Measurements from ENCODE around the gene UPP1.
"Not testable (repeated sequence)": the region's sequence is repeated elsewhere in the genome, so short reads cannot be mapped to it uniquely, and the experiment has no call there.

Gene UPP1

GRCh38 chr7:48058990-48059389 is 30.1 kb upstream of the UPP1 start:
- Histone ChIP-seq H3K27ac (ENCODE audit: low read length) (no peak overlapping the region), H3K4me3 (ENCODE audit: low read depth in 1 of 2, low read length in 2 of 2) (no peak overlapping the region), H3K36me3 (ENCODE audit: control insufficient read depth in 1 of 2, insufficient read depth in 2 of 2, low read length in 2 of 2) (no peaks in the 10 kb centered on the region), H3K9me3 (ENCODE audit: control insufficient read depth in 1 of 2, low read length in 2 of 2) (no peaks in the 10 kb centered on the region), H3K27me3 (ENCODE audit: low read depth, low read length) (no peaks in the 10 kb centered on the region), H3K4me1 (ENCODE audit: control insufficient read depth in 1 of 2, insufficient read depth in 2 of 2, low read length in 2 of 2) (no peaks in the 10 kb centered on the region)

GRCh38 chr7:48059706-48060105 is 29.4 kb upstream of the UPP1 start:
- Histone ChIP-seq H3K27ac (ENCODE audit: low read length) (no peak overlapping the region), H3K27me3 (ENCODE audit: low read depth, low read length) (no peaks in the 10 kb centered on the region), H3K36me3 (ENCODE audit: control insufficient read depth in 1 of 2, insufficient read depth in 2 of 2, low read length in 2 of 2) (no peaks in the 10 kb centered on the region), H3K4me1 (ENCODE audit: control insufficient read depth in 1 of 2, insufficient read depth in 2 of 2, low read length in 2 of 2) (no peaks in the 10 kb centered on the region), H3K9me3 (ENCODE audit: control insufficient read depth in 1 of 2, low read length in 2 of 2) (no peaks in the 10 kb centered on the region), H3K4me3 (ENCODE audit: low read depth in 1 of 2, low read length in 2 of 2) (no peak overlapping the region)

GRCh38 chr7:48063985-48064384 is 25.1 kb upstream of the UPP1 start:
- no peaks in the 10 kb centered on the region for H3K9me3 ChIP-seq (ENCODE audit: control insufficient read depth in 1 of 2, low read length in 2 of 2)
- H3K4me1 ChIP-seq (ENCODE audit: control insufficient read depth in 1 of 2, insufficient read depth in 2 of 2, low read length in 2 of 2) = no peaks in the 10 kb centered on the region
- no peaks in the 10 kb centered on the region for H3K27me3 ChIP-seq (ENCODE audit: low read depth, low read length)
- H3K36me3 ChIP-seq (ENCODE audit: control insufficient read depth in 1 of 2, insufficient read depth in 2 of 2, low read length in 2 of 2) = no peaks in the 10 kb centered on the region
- no peak overlapping the region for H3K27ac ChIP-seq (ENCODE audit: low read length)
- no peak overlapping the region for H3K4me3 ChIP-seq (ENCODE audit: low read depth in 1 of 2, low read length in 2 of 2)

GRCh38 chr7:48067475-48067874 is 21.6 kb upstream of the UPP1 start:
- no peaks in the 10 kb centered on the region for H3K27me3 ChIP-seq (ENCODE audit: low read depth, low read length)
- H3K27ac ChIP-seq (ENCODE audit: low read length) = no peak overlapping the region
- H3K9me3 ChIP-seq (ENCODE audit: control insufficient read depth in 1 of 2, low read length in 2 of 2) = no peaks in the 10 kb centered on the region
- H3K4me3 ChIP-seq (ENCODE audit: low read depth in 1 of 2, low read length in 2 of 2) = no peak overlapping the region
- H3K36me3 ChIP-seq (ENCODE audit: control insufficient read depth in 1 of 2, insufficient read depth in 2 of 2, low read length in 2 of 2) = no peaks in the 10 kb centered on the region
- no peaks in the 10 kb centered on the region for H3K4me1 ChIP-seq (ENCODE audit: control insufficient read depth in 1 of 2, insufficient read depth in 2 of 2, low read length in 2 of 2)

GRCh38 chr7:48074204-48074654 is 14.8 kb upstream of the UPP1 start:
- Histone ChIP-seq H3K4me3 (ENCODE audit: low read depth in 1 of 2, low read length in 2 of 2) (no peak overlapping the region), H3K27ac (ENCODE audit: low read length) (no peak overlapping the region), H3K9me3 (ENCODE audit: control insufficient read depth in 1 of 2, low read length in 2 of 2) (no peaks in the 10 kb centered on the region), H3K27me3 (ENCODE audit: low read depth, low read length) (no peaks in the 10 kb centered on the region), H3K36me3 (ENCODE audit: control insufficient read depth in 1 of 2, insufficient read depth in 2 of 2, low read length in 2 of 2) (no peaks in the 10 kb centered on the region), H3K4me1 (ENCODE audit: control insufficient read depth in 1 of 2, insufficient read depth in 2 of 2, low read length in 2 of 2) (no peaks in the 10 kb centered on the region)

GRCh38 chr7:48077423-48077822 is 11.6 kb upstream of the UPP1 start:
- Histone ChIP-seq H3K27ac (ENCODE audit: low read length) (no peak overlapping the region), H3K36me3 (ENCODE audit: control insufficient read depth in 1 of 2, insufficient read depth in 2 of 2, low read length in 2 of 2) (no peaks in the 10 kb centered on the region), H3K4me3 (ENCODE audit: low read depth in 1 of 2, low read length in 2 of 2) (no peak overlapping the region), H3K27me3 (ENCODE audit: low read depth, low read length) (no peaks in the 10 kb centered on the region), H3K4me1 (ENCODE audit: control insufficient read depth in 1 of 2, insufficient read depth in 2 of 2, low read length in 2 of 2) (no peaks in the 10 kb centered on the region), H3K9me3 (ENCODE audit: control insufficient read depth in 1 of 2, low read length in 2 of 2) (no peaks in the 10 kb centered on the region)

GRCh38 chr7:48078470-48078869 is 10.6 kb upstream of the UPP1 start:
- no peaks in the 10 kb centered on the region for H3K9me3 ChIP-seq (ENCODE audit: control insufficient read depth in 1 of 2, low read length in 2 of 2)
- H3K4me1 ChIP-seq (ENCODE audit: control insufficient read depth in 1 of 2, insufficient read depth in 2 of 2, low read length in 2 of 2) = no peaks in the 10 kb centered on the region
- H3K4me3 ChIP-seq (ENCODE audit: low read depth in 1 of 2, low read length in 2 of 2) = no peak overlapping the region
- H3K36me3 ChIP-seq (ENCODE audit: control insufficient read depth in 1 of 2, insufficient read depth in 2 of 2, low read length in 2 of 2) = no peaks in the 10 kb centered on the region
- no peaks in the 10 kb centered on the region for H3K27me3 ChIP-seq (ENCODE audit: low read depth, low read length)
- H3K27ac ChIP-seq (ENCODE audit: low read length) = no peak overlapping the region

- H3K9me3 ChIP-seq (ENCODE audit: control insufficient read depth in 1 of 2, low read length in 2 of 2); H3K4me1 ChIP-seq (ENCODE audit: control insufficient read depth in 1 of 2, insufficient read depth in 2 of 2, low read length in 2 of 2); H3K36me3 ChIP-seq (ENCODE audit: control insufficient read depth in 1 of 2, insufficient read depth in 2 of 2, low read length in 2 of 2); H3K27me3 ChIP-seq (ENCODE audit: low read depth, low read length); H3K4me3 ChIP-seq (ENCODE audit: low read depth in 1 of 2, low read length in 2 of 2); H3K27ac ChIP-seq (ENCODE audit: low read length): not testable (repeated sequence)
Observed at GRCh38 chr7:48082378-48082777, 6.7 kb upstream of the UPP1 start.

GRCh38 chr7:48083114-48083830 is 5.8 kb upstream of the UPP1 start:
- no peaks in the 10 kb centered on the region for H3K36me3 ChIP-seq (ENCODE audit: control insufficient read depth in 1 of 2, insufficient read depth in 2 of 2, low read length in 2 of 2)
- no peaks in the 10 kb centered on the region for H3K9me3 ChIP-seq (ENCODE audit: control insufficient read depth in 1 of 2, low read length in 2 of 2)
- H3K27ac ChIP-seq (ENCODE audit: low read length) = no peak overlapping the region
- peaks cover 0 to 4% of the 10 kb centered on the region in 2 donors for H3K4me1 ChIP-seq (ENCODE audit: control insufficient read depth in 1 of 2, insufficient read depth in 2 of 2, low read length in 2 of 2)
- H3K4me3 ChIP-seq (ENCODE audit: low read depth in 1 of 2, low read length in 2 of 2) = no peak overlapping the region
- no peaks in the 10 kb centered on the region for H3K27me3 ChIP-seq (ENCODE audit: low read depth, low read length)

- Histone ChIP-seq H3K4me3 (ENCODE audit: low read depth in 1 of 2, low read length in 2 of 2) (no peak overlapping the region), H3K27me3 (ENCODE audit: low read depth, low read length) (no peaks in the 10 kb centered on the region), H3K9me3 (ENCODE audit: control insufficient read depth in 1 of 2, low read length in 2 of 2) (no peaks in the 10 kb centered on the region), H3K36me3 (ENCODE audit: control insufficient read depth in 1 of 2, insufficient read depth in 2 of 2, low read length in 2 of 2) (no peaks in the 10 kb centered on the region), H3K27ac (ENCODE audit: low read length) (peak overlapping the region; percentile 40), H3K4me1 (ENCODE audit: control insufficient read depth in 1 of 2, insufficient read depth in 2 of 2, low read length in 2 of 2) (peaks cover 0 to 4% of the 10 kb centered on the region in 2 donors)
Observed at GRCh38 chr7:48084727-48085432, 4.2 kb upstream of the UPP1 start.

GRCh38 chr7:48085433-48085791 is 3.7 kb upstream of the UPP1 start:
- Histone ChIP-seq H3K27ac (ENCODE audit: low read length) (peak overlapping the region; percentile 40), H3K4me1 (ENCODE audit: control insufficient read depth in 1 of 2, insufficient read depth in 2 of 2, low read length in 2 of 2) (peaks cover 0 to 4% of the 10 kb centered on the region in 2 donors), H3K27me3 (ENCODE audit: low read depth, low read length) (no peaks in the 10 kb centered on the region), H3K9me3 (ENCODE audit: control insufficient read depth in 1 of 2, low read length in 2 of 2) (no peaks in the 10 kb centered on the region), H3K36me3 (ENCODE audit: control insufficient read depth in 1 of 2, insufficient read depth in 2 of 2, low read length in 2 of 2) (no peaks in the 10 kb centered on the region), H3K4me3 (ENCODE audit: low read depth in 1 of 2, low read length in 2 of 2) (no peak overlapping the region)

GRCh38 chr7:48085942-48086341 is 3.1 kb upstream of the UPP1 start:
- no peaks in the 10 kb centered on the region for H3K36me3 ChIP-seq (ENCODE audit: control insufficient read depth in 1 of 2, insufficient read depth in 2 of 2, low read length in 2 of 2)
- H3K27me3 ChIP-seq (ENCODE audit: low read depth, low read length) = no peaks in the 10 kb centered on the region
- no peak overlapping the region for H3K4me3 ChIP-seq (ENCODE audit: low read depth in 1 of 2, low read length in 2 of 2)
- H3K4me1 ChIP-seq (ENCODE audit: control insufficient read depth in 1 of 2, insufficient read depth in 2 of 2, low read length in 2 of 2) = peaks cover 0 to 4% of the 10 kb centered on the region in 2 donors
- H3K27ac ChIP-seq (ENCODE audit: low read length) = no peak overlapping the region
- no peaks in the 10 kb centered on the region for H3K9me3 ChIP-seq (ENCODE audit: control insufficient read depth in 1 of 2, low read length in 2 of 2)

Measured in muscle layer of duodenum (tissue), 2 donors.